Testis (tissue), 3 donors: ENCODE results near the gene MAPKAP1. TPM values are rescaled to one million over a fixed set of nuclear protein-coding genes. Genes with fewer than 3 reads are reported as not detected.

Experiments
- DNase-seq: peaks from one replicate; pipeline ENCODE4 v3.0.0-alpha.2; 2019
- H3K27ac ChIP-seq, 2 donors: fragments of 200-600 bp; sonication (generic); one replicate each; pipeline ENCODE4 v1.5.1; 2019
- H3K27me3 ChIP-seq: fragments of 200-600 bp; sonication (generic); one replicate; pipeline ENCODE4 v1.5.1; 2019
- H3K36me3 ChIP-seq: fragments of 200-600 bp; sonication (generic); one replicate; pipeline ENCODE4 v1.5.1; 2017; ENCODE audit warnings: low read depth; ENCODE audit errors: missing control alignments
- H3K4me1 ChIP-seq: fragments of 200-600 bp; sonication (generic); one replicate; pipeline ENCODE4 v1.5.1; 2019
- H3K4me3 ChIP-seq, 2 donors: fragments of 200-600 bp; sonication (generic); one replicate each; pipeline ENCODE4 v1.5.1; 2017 to 2019
- H3K9me3 ChIP-seq: fragments of 200-600 bp; sonication (generic); one replicate; pipeline ENCODE4 v1.5.1; 2017
- POLR2A ChIP-seq: fragments of 450-650 bp; IDR thresholded peaks from one replicate; pipeline ENCODE4 v1.6.1; 2017; ENCODE audit warnings: antibody characterized with exemption, mild to moderate bottlenecking, moderate library complexity
- WGBS, 2 donors: methylation state at CpG; one replicate each; pipeline ENCODE4 v1.1.5; 2018; 5-methylcytosine and 5-hydroxymethylcytosine counted together
- intact Hi-C: fragments of 100-400 bp; cut with DNase I; formaldehyde crosslinking; loops from one replicate; pipeline ENCODE4 v1.15.1; 2023; ENCODE audit warnings: low total_unique reads
- polyA plus RNA-seq: library from polyadenylated mRNA; stranded (reverse); fragments of 350-450 nt; fragmentation: Illumina TruSeq; extraction: RNeasy Lipid Tissue Mini Kit (QIAGEN cat#74804); gene quantifications from one replicate; pipeline ENCODE4 v1.2.3, GENCODE V29; 2014; ENCODE audit warnings: low read depth, low replicate concordance; ENCODE audit not compliant: insufficient read depth
- total RNA-seq, 2 donors: library from RNA; depleted of rRNA; stranded (reverse); fragments of >200 nt; gene quantifications; one replicate each; pipeline ENCODE4 v1.2.3, GENCODE V29; 2016
- TF ChIP-seq, protein P1 (sequence below), 3 experiments: fragments of 450-650 bp in 2 of 3; fragments of 200-600 bp in 1 of 3; sonication (generic) in 1 of 3; IDR thresholded peaks; one replicate each; pipeline ENCODE4 v1.5.1; 2016 to 2019; ENCODE audit warnings: antibody characterized with exemption in 3 of 3, mild to moderate bottlenecking in 2 of 3, moderate library complexity in 1 of 3

MAPKAP1 gene
- total and polyA plus RNA-seq, 3 donors from 2014 or later: 112 to 135 (median 115) TPM

DNA sequence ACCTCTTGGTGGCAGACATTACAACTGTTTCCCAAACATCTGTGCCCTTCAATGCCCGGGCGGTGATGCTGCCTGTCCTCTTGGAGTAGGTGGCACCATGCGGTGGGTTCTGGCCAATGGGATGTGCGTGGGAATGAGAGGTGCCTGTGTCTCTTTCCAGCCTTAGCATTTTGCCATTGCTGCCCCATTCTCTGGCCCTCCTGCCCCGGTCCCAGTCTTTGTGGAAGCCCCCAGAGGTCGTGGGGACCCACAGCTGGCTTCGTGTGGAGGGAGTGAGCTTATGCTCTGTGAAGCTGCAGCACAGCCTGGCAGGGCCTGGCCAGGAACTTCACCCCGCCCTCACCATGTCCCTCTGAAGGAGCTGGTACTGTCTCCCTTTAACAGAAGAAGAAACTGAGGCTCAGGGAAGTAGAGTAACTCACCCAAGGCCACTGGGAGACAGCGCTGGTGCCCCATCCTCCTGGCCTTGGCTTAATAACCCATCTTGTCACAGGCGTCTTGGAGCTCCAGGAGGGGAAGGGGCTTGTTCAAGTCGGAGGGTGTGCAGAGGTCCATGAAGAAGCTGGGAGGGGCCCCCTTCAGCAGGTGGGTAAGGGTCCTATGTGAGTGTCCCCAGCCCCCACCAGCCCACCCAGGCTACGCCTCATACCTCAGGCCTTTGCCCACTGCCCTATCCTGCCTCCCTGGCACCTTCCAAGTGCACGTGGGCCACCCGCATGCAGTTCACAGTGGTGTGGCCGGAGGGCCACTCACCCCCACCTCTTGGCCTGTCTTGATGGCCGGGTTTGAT lies 271.8 kb downstream of the MAPKAP1 start:
- no peaks in the 10 kb centered on the region for H3K27me3 ChIP-seq
- no peaks in the 10 kb centered on the region for H3K9me3 ChIP-seq
- H3K4me1 ChIP-seq: no peaks in the 10 kb centered on the region
- no peak overlapping the region for H3K4me3 ChIP-seq
- intact Hi-C loops: no loop called here
- DNase-seq: no peak
- no peaks in the 10 kb centered on the region for H3K36me3 ChIP-seq
- WGBS, 2 donors: 90% methylated on average over 12 to 16 of the region's 16 CpGs
- TF ChIP-seq, protein P1, sequence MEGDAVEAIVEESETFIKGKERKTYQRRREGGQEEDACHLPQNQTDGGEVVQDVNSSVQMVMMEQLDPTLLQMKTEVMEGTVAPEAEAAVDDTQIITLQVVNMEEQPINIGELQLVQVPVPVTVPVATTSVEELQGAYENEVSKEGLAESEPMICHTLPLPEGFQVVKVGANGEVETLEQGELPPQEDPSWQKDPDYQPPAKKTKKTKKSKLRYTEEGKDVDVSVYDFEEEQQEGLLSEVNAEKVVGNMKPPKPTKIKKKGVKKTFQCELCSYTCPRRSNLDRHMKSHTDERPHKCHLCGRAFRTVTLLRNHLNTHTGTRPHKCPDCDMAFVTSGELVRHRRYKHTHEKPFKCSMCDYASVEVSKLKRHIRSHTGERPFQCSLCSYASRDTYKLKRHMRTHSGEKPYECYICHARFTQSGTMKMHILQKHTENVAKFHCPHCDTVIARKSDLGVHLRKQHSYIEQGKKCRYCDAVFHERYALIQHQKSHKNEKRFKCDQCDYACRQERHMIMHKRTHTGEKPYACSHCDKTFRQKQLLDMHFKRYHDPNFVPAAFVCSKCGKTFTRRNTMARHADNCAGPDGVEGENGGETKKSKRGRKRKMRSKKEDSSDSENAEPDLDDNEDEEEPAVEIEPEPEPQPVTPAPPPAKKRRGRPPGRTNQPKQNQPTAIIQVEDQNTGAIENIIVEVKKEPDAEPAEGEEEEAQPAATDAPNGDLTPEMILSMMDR (IDR thresholded peaks at IDR 0.05): no peak
- TF ChIP-seq POLR2A: no peak
- no peak overlapping the region for H3K27ac ChIP-seq

DNA sequence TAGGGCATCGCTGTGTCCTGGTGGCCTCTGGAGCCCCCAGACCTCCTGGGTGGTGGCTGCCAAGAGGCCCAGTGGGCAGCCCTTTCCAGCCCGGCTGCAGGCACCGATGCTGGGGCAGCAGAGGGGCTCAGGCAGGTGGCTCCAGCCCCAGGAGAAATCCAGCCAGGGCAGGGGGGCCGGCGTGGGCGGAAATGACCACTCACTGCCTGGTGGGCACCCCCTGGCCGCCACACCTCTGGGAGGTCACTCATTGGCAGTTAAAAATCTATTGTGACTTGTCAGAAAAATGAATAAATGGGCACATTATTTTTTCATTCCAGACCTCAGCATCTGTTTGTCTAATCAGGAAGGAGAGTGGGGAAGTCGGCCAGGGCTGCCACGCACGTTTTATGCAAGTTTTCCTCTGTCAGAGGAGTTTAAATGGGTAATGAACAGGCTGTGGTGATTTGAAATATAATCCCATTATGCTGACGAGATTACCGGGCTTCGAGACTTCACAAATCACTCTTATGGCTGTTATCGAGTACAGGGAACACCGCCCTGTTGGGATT lies 273.5 kb downstream of the MAPKAP1 start:
- no peaks in the 10 kb centered on the region for H3K9me3 ChIP-seq
- DNase-seq: no peak
- no peak overlapping the region for H3K4me3 ChIP-seq
- no peak overlapping the region for H3K27ac ChIP-seq
- no peaks in the 10 kb centered on the region for H3K27me3 ChIP-seq
- intact Hi-C loops: no loop called here
- TF ChIP-seq, protein P1 (IDR thresholded peaks at IDR 0.05): no peak
- TF ChIP-seq POLR2A: no peak
- WGBS, 2 donors: 61 to 63% methylated on average over 15 of the region's 15 CpGs
- no peaks in the 10 kb centered on the region for H3K4me1 ChIP-seq
- no peaks in the 10 kb centered on the region for H3K36me3 ChIP-seq

DNA sequence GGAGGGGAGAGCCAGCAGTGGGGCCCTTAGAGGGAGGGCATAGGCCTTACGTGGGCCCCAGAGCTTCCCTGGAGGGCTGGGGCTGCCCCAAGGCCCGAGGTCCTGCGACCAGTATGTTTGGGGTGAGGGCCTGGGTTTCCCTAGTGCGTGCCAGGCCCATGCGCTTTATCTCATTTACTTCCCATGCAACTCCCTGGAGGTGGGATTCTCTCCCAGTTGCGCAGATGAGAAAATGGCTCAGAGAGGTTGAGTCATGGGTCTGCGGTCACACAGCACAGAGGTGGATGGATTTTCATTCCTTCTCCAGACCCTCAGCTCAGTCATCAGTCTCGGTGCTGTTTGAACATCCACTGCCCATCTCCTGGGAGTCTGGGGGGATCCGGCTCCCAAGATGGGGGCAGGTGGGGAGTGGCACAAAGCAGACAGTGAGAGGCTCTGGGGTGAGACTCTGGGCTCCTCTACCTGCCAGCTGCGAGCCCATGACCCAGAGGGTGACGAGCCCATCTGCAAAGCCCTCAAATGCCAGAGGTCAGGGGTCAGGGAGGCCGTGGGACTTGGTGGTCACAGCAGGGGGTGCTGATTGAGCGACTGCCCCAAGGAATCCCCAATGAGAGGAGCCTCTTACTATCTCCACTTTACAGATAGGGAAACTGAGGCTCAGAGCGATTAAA lies 274.2 kb downstream of the MAPKAP1 start:
- no peak for DNase-seq
- intact Hi-C loops: no loop called here
- WGBS, 2 donors: 89 to 91% methylated on average over 13 to 14 of the region's 14 CpGs

DNA sequence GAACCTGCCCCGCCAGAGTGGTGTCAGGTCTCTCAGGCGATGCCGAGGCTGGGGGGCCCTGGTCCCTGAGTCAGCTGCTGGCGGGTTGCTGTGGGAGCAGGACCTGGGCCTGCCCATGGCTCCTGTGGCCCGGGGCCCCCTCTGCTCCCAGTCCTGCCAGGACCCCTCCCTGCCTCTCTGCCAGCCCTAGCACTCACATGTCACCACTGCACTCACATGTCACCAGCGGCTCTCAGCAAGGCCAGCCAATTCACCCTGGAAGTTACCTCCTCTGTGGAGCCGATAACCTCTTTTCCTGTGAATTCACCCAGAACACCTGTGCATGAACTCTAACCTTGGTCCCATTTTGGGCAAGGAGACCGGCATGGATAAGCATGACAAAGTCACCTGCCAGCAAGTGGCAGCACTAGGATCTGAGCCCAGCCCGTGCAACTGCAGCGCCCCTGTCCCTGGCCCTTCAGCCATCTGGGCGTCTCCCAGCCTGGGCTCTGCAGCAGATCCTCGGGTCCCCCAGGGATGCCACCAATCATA lies 275.2 kb downstream of the MAPKAP1 start:
- intact Hi-C loops: no loop called here
- 84 to 86% methylated on average over 6 to 12 of the region's 12 CpGs for WGBS, 2 donors
- H3K4me1 ChIP-seq: no peaks in the 10 kb centered on the region
- no peak overlapping the region for H3K27ac ChIP-seq
- no peak for DNase-seq
- TF ChIP-seq POLR2A: no peak
- TF ChIP-seq, protein P1 (IDR thresholded peaks at IDR 0.05): no peak
- no peak overlapping the region for H3K4me3 ChIP-seq
- no peaks in the 10 kb centered on the region for H3K27me3 ChIP-seq
- no peaks in the 10 kb centered on the region for H3K9me3 ChIP-seq
- H3K36me3 ChIP-seq: no peaks in the 10 kb centered on the region

More for the DNA sequence above, 274.2 kb downstream of the MAPKAP1 start:
- TF ChIP-seq, protein P1 (IDR thresholded peaks at IDR 0.05): no peak
- TF ChIP-seq POLR2A: no peak
- H3K27ac ChIP-seq: no peak overlapping the region
- H3K4me3 ChIP-seq: no peak overlapping the region
- no peaks in the 10 kb centered on the region for H3K9me3 ChIP-seq
- H3K27me3 ChIP-seq: no peaks in the 10 kb centered on the region
- H3K36me3 ChIP-seq: no peaks in the 10 kb centered on the region
- no peaks in the 10 kb centered on the region for H3K4me1 ChIP-seq
